Measurements from ENCODE around the gene HTRA1. TPM values are rescaled to one million over a fixed set of nuclear protein-coding genes. Genes with fewer than 3 reads are reported as not detected.

The HTRA1 gene
- total RNA-seq, 1 donor from 2014 or later = 3.5 TPM

DNA sequence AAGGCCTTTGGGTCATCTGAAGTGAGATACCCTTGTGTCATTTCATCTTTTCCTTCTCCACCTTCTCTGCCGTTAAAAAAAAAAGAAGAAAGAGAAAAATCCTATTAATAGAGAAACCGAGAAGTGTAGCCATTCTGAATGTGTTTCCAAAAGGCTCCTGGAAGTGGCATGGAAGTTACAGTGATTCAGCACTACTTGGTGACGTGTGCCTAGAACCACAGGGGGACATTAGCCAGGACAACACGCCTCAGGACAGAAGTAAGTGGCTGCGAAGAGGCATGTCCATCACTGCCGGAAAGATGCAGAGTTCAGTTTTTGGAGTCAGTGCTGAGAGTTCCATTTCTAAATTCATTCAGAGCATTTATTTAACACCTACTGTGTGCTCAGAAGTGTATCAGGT is 6.3 kb downstream of the HTRA1 start:
- DNase-seq (ENCODE audit: low spot score, unreplicated experiment) = no peak
- Mint-ChIP-seq H3K4me1 (ENCODE audit: low read depth) (peaks cover 3% of the 10 kb centered on the region), H3K36me3 (ENCODE audit: insufficient read depth) (no peaks in the 10 kb centered on the region), H3K4me3 (ENCODE audit: low read depth) (no peak overlapping the region), H3K9me3 (ENCODE audit: low read depth) (no peaks in the 10 kb centered on the region), H3K27ac (no peak overlapping the region), H3K27me3 (peaks cover 85% of the 10 kb centered on the region)
- no peak for TF ChIP-seq CTCF (IDR thresholded peaks at IDR 0.05; ENCODE audit: unreplicated experiment)

DNA sequence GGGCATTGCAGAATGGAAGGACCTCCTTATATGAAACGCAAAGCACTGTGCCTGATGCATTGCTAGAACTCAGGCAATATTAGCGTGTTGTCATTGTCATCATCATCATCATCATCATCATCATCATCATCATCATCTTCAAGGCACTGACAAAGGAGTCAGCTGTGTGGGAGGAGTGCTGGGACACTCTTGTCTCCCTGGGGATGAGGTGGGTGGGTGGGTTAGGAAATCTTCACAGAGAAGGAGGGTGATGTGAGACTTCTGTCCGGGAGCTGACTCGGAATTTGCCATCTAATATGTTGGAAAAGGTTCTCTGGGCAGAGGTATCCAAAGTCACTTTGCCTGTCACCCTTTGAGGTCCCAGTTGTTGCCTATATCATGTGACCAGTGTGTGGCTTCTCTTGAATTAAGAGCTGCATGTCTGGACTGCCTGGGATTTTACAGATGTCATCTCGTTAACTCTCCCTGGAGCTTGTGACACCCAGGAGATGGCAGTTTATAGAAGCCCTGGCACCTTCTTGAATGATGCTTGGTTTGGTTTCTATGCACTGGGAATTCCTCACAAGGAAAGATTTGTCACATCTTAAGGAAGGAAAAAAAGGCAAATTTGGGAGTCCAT is 7.1 kb downstream of the HTRA1 start:
- no peak overlapping the region for H3K27ac Mint-ChIP-seq
- H3K4me3 Mint-ChIP-seq (ENCODE audit: low read depth) = no peak overlapping the region
- H3K9me3 Mint-ChIP-seq (ENCODE audit: low read depth) = no peaks in the 10 kb centered on the region
- H3K4me1 Mint-ChIP-seq (ENCODE audit: low read depth) = no peaks in the 10 kb centered on the region
- peaks cover 77% of the 10 kb centered on the region for H3K27me3 Mint-ChIP-seq
- no peak for TF ChIP-seq CTCF (IDR thresholded peaks at IDR 0.05; ENCODE audit: unreplicated experiment)
- no peaks in the 10 kb centered on the region for H3K36me3 Mint-ChIP-seq (ENCODE audit: insufficient read depth)
- DNase-seq (ENCODE audit: low spot score, unreplicated experiment) = no peak

DNA sequence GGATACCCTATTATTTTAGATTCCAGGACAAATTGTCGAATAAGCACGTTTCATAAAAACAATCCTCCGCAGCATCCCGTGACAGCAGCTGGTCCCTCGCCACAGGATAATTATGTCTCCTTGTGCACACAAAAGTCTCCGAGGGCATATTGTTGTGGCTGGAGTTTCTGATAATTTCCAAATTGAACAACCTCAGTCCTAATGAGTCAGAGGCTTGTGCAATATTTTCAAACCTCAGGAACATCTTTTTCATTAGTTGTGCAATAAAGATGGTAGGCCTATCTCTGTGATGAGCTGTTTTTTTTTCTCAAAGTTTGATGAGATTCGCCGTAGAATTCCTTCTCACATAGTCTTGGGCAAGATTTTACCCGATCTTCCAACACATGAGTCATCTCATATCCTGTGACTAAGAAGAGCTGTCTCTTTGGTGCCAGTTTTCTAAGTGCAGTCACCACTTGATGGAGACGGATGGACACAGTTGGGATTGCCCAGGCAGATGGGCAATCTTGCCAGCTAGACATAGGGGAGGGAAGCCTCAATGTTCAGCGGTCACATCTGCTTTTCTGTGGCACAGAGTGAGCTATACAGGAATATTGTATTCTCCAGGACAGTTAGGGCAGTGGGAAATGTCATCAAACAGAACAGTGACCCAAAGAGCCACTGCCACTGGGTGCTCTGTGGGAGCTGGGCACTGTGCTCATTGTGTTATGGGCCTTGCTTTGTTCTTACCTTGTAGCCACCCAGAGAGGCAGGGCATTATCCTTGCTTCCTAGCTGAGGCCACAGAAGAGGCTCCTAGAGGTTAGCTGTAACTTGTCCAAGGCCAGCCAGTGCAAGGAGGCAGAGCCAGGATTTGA is 7.8 kb downstream of the HTRA1 start:
- TF ChIP-seq CTCF (IDR thresholded peaks at IDR 0.05; ENCODE audit: unreplicated experiment) = no peak
- no peak overlapping the region for H3K4me3 Mint-ChIP-seq (ENCODE audit: low read depth)
- H3K27ac Mint-ChIP-seq = no peak overlapping the region
- DNase-seq (ENCODE audit: low spot score, unreplicated experiment) = no peak
- no peaks in the 10 kb centered on the region for H3K36me3 Mint-ChIP-seq (ENCODE audit: insufficient read depth)
- H3K4me1 Mint-ChIP-seq (ENCODE audit: low read depth) = no peaks in the 10 kb centered on the region
- no peaks in the 10 kb centered on the region for H3K9me3 Mint-ChIP-seq (ENCODE audit: low read depth)
- peaks cover 70% of the 10 kb centered on the region for H3K27me3 Mint-ChIP-seq

DNA sequence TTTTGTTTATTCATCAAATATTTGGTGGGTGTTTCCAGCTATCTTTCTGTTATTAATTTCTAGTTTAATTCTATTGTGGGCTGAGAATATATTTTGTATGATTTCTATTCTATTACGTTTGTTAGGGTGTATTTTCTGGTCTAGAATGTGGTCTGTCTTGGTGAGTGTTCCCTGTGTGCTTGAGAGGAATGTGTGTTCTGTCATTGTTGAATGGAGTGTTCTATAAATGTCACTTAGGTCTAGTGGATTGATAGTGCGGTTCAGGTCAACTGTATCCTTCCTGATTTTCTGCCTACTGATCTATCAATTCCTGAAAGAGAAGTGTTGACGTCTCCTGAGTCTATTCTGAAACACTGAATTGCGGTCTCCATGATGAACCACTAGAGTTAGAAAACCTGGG is 8.5 kb downstream of the HTRA1 start:
- H3K9me3 Mint-ChIP-seq (ENCODE audit: low read depth) = no peaks in the 10 kb centered on the region
- H3K27ac Mint-ChIP-seq = no peak overlapping the region
- H3K27me3 Mint-ChIP-seq = peaks cover 69% of the 10 kb centered on the region
- no peaks in the 10 kb centered on the region for H3K36me3 Mint-ChIP-seq (ENCODE audit: insufficient read depth)
- no peak for DNase-seq (ENCODE audit: low spot score, unreplicated experiment)
- no peak overlapping the region for H3K4me3 Mint-ChIP-seq (ENCODE audit: low read depth)
- no peak for TF ChIP-seq CTCF (IDR thresholded peaks at IDR 0.05; ENCODE audit: unreplicated experiment)
- peaks cover 3% of the 10 kb centered on the region for H3K4me1 Mint-ChIP-seq (ENCODE audit: low read depth)

DNA sequence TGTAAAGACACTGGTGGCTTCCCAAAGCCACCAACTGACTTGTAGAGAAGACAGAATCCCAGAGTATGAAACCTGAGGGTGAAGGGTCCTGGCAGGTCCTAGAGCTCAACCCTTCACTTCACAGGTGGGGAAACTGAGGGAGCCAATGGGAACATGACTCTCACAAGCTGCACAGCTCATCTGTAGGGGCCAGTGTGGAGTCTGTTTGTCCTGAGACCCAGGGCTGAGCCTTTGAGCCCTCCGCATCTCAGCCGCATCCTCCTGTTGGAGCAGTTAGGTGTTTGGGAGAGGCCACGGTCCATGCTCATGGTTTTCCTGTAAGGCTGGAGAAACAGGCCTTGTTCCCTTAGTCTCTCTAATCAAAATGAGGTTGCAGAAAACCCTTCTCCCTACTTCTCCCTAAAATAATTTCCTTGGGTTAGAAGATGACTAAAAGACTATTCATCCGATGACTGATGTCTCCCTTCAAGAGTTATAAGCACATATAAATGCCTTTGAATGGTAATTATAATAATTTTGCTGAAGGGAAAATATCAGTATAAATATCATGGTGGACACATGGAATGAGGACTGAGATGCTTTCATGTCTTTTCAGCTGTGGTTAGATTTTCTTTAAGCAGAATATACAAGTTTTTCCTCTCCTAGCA is 10.3 kb downstream of the HTRA1 start:
- H3K4me1 Mint-ChIP-seq (ENCODE audit: low read depth) = peaks cover 15% of the 10 kb centered on the region
- no peak for TF ChIP-seq CTCF (IDR thresholded peaks at IDR 0.05; ENCODE audit: unreplicated experiment)
- no peak overlapping the region for H3K27ac Mint-ChIP-seq
- H3K36me3 Mint-ChIP-seq (ENCODE audit: insufficient read depth) = no peaks in the 10 kb centered on the region
- no peaks in the 10 kb centered on the region for H3K9me3 Mint-ChIP-seq (ENCODE audit: low read depth)
- DNase-seq (ENCODE audit: low spot score, unreplicated experiment) = no peak
- H3K27me3 Mint-ChIP-seq = peaks cover 51% of the 10 kb centered on the region
- no peak overlapping the region for H3K4me3 Mint-ChIP-seq (ENCODE audit: low read depth)
